ENCODE results near the gene KCNK1. TPM values are rescaled to one million over a fixed set of nuclear protein-coding genes. Genes with fewer than 3 reads are reported as not detected.

KCNK1 gene
- total and polyA plus RNA-seq, 2 of the 4 experiments (the other 2 are of a cell fraction) = 0.90 to 1.6 TPM

DNA sequence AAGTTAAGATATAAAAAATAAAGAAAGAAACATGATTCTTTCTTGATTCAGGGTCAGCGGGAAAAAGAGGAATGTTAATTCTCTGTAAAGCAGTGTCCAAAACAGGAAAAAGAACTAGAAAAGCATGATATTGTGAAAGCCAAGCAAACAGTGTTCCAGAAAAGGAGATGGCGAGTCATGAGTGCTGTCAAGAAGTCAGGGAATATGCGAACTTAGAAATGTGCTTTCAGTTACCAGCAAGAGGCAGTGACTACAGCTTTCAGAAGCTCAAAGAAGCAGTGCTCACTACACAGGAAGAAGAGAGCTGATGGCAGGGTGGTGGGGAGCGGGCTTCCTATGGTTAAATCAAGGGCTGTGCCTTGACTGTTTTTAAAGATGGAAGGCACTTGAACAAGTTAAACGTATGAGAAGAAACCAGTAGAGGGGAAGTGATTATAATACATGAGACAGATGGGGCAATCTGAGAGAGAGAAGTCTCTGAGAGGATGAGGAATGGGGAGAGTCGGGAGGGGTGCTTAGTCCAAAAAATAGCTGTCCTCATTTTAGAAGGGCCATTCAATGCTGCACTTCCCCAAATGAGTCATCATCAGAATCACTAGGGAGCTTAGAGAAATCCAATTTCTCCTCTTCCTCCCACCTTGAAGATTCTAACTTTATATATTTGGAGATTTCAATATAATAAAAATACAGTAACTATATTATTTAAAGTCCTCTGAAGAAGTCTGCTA, 90.4 kb downstream of the KCNK1 start:
- no peak overlapping the region for H3K4me3 ChIP-seq (ENCODE audit: insufficient read depth, low read depth, low read length)
- H2AK5ac ChIP-seq (ENCODE audit: low read depth, low read length) = no peak overlapping the region
- no peak overlapping the region for H3K27ac ChIP-seq (ENCODE audit: insufficient read depth, low read length)
- no peaks in the 10 kb centered on the region for H3K79me1 ChIP-seq (ENCODE audit: low read depth in 1 of 2, low read length in 2 of 2)
- no peak overlapping the region for H3K9ac ChIP-seq (ENCODE audit: low read depth, low read length)
- intact Hi-C loops (cut with micrococcal nuclease) = no loop called here
- H4K91ac ChIP-seq (ENCODE audit: insufficient read depth, low read depth, low read length) = no peak overlapping the region
- no peak overlapping the region for H2AK9ac ChIP-seq (replicated peaks; ENCODE audit: low read depth, low read length, poor library complexity)
- H2BK120ac ChIP-seq (ENCODE audit: low read depth, low read length) = no peak overlapping the region
- dilution Hi-C loops (cut with HindIII; ENCODE audit: low sequenced_read_pairs, unreplicated experiment) = no loop called here
- H4K20me1 ChIP-seq (ENCODE audit: insufficient read depth, low read length) = no peaks in the 10 kb centered on the region
- H2AFZ ChIP-seq (replicated peaks; ENCODE audit: low read length, poor library complexity) = no peak overlapping the region
- no TSS peak for BruUV-seq (replicated peaks)
- no peak overlapping the region for H4K5ac ChIP-seq (ENCODE audit: low read depth, low read length)
- no peak overlapping the region for H3K4me2 ChIP-seq (ENCODE audit: low read depth, low read length)
- no peak overlapping the region for H3K14ac ChIP-seq (replicated peaks; ENCODE audit: low read depth, low read length)
- WGBS, 2 experiments (ENCODE audit: extremely low coverage in 2 of 2, insufficient read length in 1 of 2) = 50% methylated on average over 1 of the region's 6 CpGs; no CpG with 5 or more reads in 1 of the 2 experiments
- TF ChIP-seq RAD21 (IDR thresholded peaks at IDR 0.05; ENCODE audit: low read length) (no peak), CEBPB (IDR thresholded peaks at IDR 0.05; ENCODE audit: low read depth, low read length) (no peak)
- TF ChIP-seq, protein P1, sequence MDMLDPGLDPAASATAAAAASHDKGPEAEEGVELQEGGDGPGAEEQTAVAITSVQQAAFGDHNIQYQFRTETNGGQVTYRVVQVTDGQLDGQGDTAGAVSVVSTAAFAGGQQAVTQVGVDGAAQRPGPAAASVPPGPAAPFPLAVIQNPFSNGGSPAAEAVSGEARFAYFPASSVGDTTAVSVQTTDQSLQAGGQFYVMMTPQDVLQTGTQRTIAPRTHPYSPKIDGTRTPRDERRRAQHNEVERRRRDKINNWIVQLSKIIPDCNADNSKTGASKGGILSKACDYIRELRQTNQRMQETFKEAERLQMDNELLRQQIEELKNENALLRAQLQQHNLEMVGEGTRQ (IDR thresholded peaks at IDR 0.05; ENCODE audit: low read depth, low read length) = no peak
- POLR2A ChIA-PET (ENCODE audit: unreplicated experiment) = no interaction called here
- H2BK5ac ChIP-seq (ENCODE audit: low read depth, low read length, poor library complexity, severe bottlenecking) = no peak overlapping the region
- H3K4me1 ChIP-seq (ENCODE audit: control insufficient read depth, insufficient read depth, low read length) = no peaks in the 10 kb centered on the region
- in situ Hi-C loops (cut with MboI; ENCODE audit: low sequenced_read_pairs) = no loop called here
- no peaks in the 10 kb centered on the region for H3K27me3 ChIP-seq (ENCODE audit: control insufficient read depth, insufficient read depth, low read length)
- H3K9me3 ChIP-seq (ENCODE audit: control insufficient read depth, insufficient read depth, low read length) = 0 out of 2 replicates have a peak, but pooled peaks cover 3% of the 10 kb centered on the region
- H2BK20ac ChIP-seq (ENCODE audit: low read depth, low read length) = no peak overlapping the region
- no peaks in the 10 kb centered on the region for H3K9me1 ChIP-seq (ENCODE audit: insufficient read depth, low read length)
- no peak overlapping the region for H3K56ac ChIP-seq (ENCODE audit: extremely low read depth, insufficient read depth, low read length)
- H3K36me3 ChIP-seq (ENCODE audit: control insufficient read depth, insufficient read depth, low read length) = no peaks in the 10 kb centered on the region
- CTCF ChIA-PET = no interaction called here
- DNase-seq = no peak
- no peak for ATAC-seq (ENCODE audit: low read depth)
- no peak overlapping the region for H4K8ac ChIP-seq (ENCODE audit: low read depth in 2 of 2, low read length in 2 of 2)
- no peak overlapping the region for H3K4ac ChIP-seq (ENCODE audit: low read depth, low read length)
- no peak overlapping the region for H3K23ac ChIP-seq (ENCODE audit: low read depth, low read length)
- H2BK15ac ChIP-seq (ENCODE audit: low read depth, low read length) = no peak overlapping the region
- H3K18ac ChIP-seq (ENCODE audit: low read depth, low read length) = no peak overlapping the region

Measured in IMR-90 (cell line).